SK-N-SH treated with all-trans-retinoic acid at 6 μM for 48 hours (cell line): ENCODE measurements around the gene GJC2.

Source experiments
- ATAC-seq: fragments of 200-7000 bp; cut with Tn5 transposase; 3 replicates; pipeline ENCODE4 v1.9.1; 2020; ENCODE audit warnings: mild to moderate bottlenecking, moderate library complexity
- ARNTL ChIP-seq: fragments of 450-650 bp; formaldehyde crosslinking; IDR thresholded peaks from 2 replicates; pipeline ENCODE4 v1.5.0; 2020; ENCODE audit warnings: low read depth, mild to moderate bottlenecking, moderate library complexity, borderline replicate concordance
- BACH2 ChIP-seq: fragments of 250-450 bp; sonication (Bioruptor Pico); IDR thresholded peaks from 2 replicates; pipeline ENCODE4 v1.9.0; 2021; ENCODE audit warnings: mild to moderate bottlenecking, borderline replicate concordance
- ESRRG ChIP-seq: fragments of 250-450 bp; sonication (Bioruptor Pico); IDR thresholded peaks from 2 replicates; pipeline ENCODE4 v1.6.1; 2021; ENCODE audit warnings: mild to moderate bottlenecking
- GLIS3 ChIP-seq: fragments of 250-450 bp; sonication (Bioruptor Pico); IDR thresholded peaks from 2 replicates; pipeline ENCODE4 v1.5.0; 2020; ENCODE audit warnings: mild to moderate bottlenecking, moderate library complexity
- ISL1 ChIP-seq: fragments of 250-450 bp; sonication (Bioruptor Pico); IDR thresholded peaks from 2 replicates; pipeline ENCODE4 v2.1.2; 2022; ENCODE audit warnings: mild to moderate bottlenecking, moderate library complexity
- OSR1 ChIP-seq: fragments of 250-450 bp; sonication (Bioruptor Pico); IDR thresholded peaks from 2 replicates; pipeline ENCODE4 v1.8.0; 2022; ENCODE audit warnings: moderate library complexity, mild to moderate bottlenecking, inconsistent platforms
- PPARA ChIP-seq: fragments of 250-450 bp; sonication (Bioruptor Pico); IDR thresholded peaks from 2 replicates; pipeline ENCODE4 v1.5.0; 2020; ENCODE audit warnings: mild to moderate bottlenecking, borderline replicate concordance
- RARB ChIP-seq: fragments of 250-450 bp; sonication (Bioruptor Pico); IDR thresholded peaks from 2 replicates; pipeline ENCODE4 v1.8.0; 2021; ENCODE audit warnings: mild to moderate bottlenecking, moderate library complexity
- SNAI2 ChIP-seq: fragments of 250-450 bp; sonication (Bioruptor Pico); IDR thresholded peaks from 2 replicates; pipeline ENCODE4 v1.5.0; 2020; ENCODE audit warnings: mild to moderate bottlenecking, moderate library complexity
- TCF4 ChIP-seq: fragments of 250-450 bp; sonication (Bioruptor Pico); IDR thresholded peaks from 2 replicates; pipeline ENCODE4 v1.8.0; 2021; ENCODE audit warnings: mild to moderate bottlenecking, moderate library complexity, borderline replicate concordance
- TOX ChIP-seq: fragments of 250-450 bp; sonication (Bioruptor Pico); IDR thresholded peaks from 2 replicates; pipeline ENCODE4 v1.8.0; 2021; ENCODE audit warnings: mild to moderate bottlenecking, moderate library complexity, borderline replicate concordance
- ZC3H10 ChIP-seq: fragments of 250-450 bp; sonication (Bioruptor Pico); IDR thresholded peaks from 2 replicates; pipeline ENCODE4 v1.5.1; 2021; ENCODE audit warnings: mild to moderate bottlenecking, moderate library complexity
- ZFP3 ChIP-seq: fragments of 250-450 bp; sonication (Bioruptor Pico); IDR thresholded peaks from 2 replicates; pipeline ENCODE4 v1.5.0; 2020; ENCODE audit warnings: mild to moderate bottlenecking, moderate library complexity
- ZNF565 ChIP-seq: fragments of 450-650 bp; formaldehyde crosslinking; conservative IDR thresholded peaks from 2 replicates; pipeline ENCODE4 v1.5.0; 2020; ENCODE audit warnings: low read depth, mild to moderate bottlenecking, moderate library complexity
- ZNF8 ChIP-seq: fragments of 450-650 bp; formaldehyde crosslinking; IDR thresholded peaks from 2 replicates; pipeline ENCODE4 v1.5.0; 2020; ENCODE audit warnings: mild to moderate bottlenecking, moderate library complexity
- TF ChIP-seq, protein P1 (sequence below): fragments of 250-450 bp; sonication (Bioruptor Pico); IDR thresholded peaks from 2 replicates; pipeline ENCODE4 v1.8.0; 2020; ENCODE audit warnings: mild to moderate bottlenecking, moderate library complexity, borderline replicate concordance
- TF ChIP-seq, protein P2 (sequence below): fragments of 250-450 bp; sonication (Bioruptor Pico); IDR thresholded peaks from 2 replicates; pipeline ENCODE4 v1.8.0; 2021; ENCODE audit warnings: low read depth, mild to moderate bottlenecking, moderate library complexity, borderline replicate concordance
- TF ChIP-seq, protein P3 (sequence below): fragments of 250-450 bp; sonication (Bioruptor Pico); IDR thresholded peaks from 2 replicates; pipeline ENCODE4 v1.5.0; 2020; ENCODE audit warnings: mild to moderate bottlenecking, moderate library complexity
- TF ChIP-seq, protein P4 (sequence below): fragments of 250-450 bp; sonication (Bioruptor Pico); IDR thresholded peaks from 2 replicates; pipeline ENCODE4 v1.5.1; 2020; ENCODE audit warnings: low read depth, mild to moderate bottlenecking, moderate library complexity

GJC2 gene

DNA sequence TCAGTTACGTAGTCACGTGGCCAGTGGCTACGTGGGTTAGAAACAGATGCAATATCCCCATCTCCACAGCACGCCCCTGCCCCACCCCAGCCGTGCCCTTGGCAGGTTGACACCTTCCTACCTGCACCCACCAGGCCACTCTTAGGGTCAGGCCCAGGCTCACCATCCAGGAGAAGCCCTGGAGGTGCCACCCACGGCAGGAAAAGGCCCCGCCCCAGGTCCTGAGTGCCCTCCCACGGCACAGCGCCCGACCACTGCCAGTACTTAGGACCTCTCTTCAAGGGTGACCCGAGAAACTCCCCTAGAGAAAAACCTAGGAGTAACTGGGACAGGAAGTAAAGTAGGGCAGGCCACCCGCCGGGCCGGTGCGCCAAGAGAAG is 48.1 kb upstream of the GJC2 start:
- no peak; the same call in 1 of the 3 replicates for ATAC-seq
- TF ChIP-seq RARB (CRISPR knock-in tag) (no peak), OSR1 (no peak), ISL1 (CRISPR knock-in tag) (no peak), GLIS3 (CRISPR knock-in tag) (no peak), ARNTL (CRISPR knock-in tag) (no peak), ZFP3 (CRISPR knock-in tag) (no peak), SNAI2 (CRISPR knock-in tag) (no peak), TOX (no peak)
- TF ChIP-seq, protein P1, sequence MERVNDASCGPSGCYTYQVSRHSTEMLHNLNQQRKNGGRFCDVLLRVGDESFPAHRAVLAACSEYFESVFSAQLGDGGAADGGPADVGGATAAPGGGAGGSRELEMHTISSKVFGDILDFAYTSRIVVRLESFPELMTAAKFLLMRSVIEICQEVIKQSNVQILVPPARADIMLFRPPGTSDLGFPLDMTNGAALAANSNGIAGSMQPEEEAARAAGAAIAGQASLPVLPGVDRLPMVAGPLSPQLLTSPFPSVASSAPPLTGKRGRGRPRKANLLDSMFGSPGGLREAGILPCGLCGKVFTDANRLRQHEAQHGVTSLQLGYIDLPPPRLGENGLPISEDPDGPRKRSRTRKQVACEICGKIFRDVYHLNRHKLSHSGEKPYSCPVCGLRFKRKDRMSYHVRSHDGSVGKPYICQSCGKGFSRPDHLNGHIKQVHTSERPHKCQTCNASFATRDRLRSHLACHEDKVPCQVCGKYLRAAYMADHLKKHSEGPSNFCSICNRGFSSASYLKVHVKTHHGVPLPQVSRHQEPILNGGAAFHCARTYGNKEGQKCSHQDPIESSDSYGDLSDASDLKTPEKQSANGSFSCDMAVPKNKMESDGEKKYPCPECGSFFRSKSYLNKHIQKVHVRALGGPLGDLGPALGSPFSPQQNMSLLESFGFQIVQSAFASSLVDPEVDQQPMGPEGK (CRISPR knock-in tag) = no peak
- TF ChIP-seq, protein P2, sequence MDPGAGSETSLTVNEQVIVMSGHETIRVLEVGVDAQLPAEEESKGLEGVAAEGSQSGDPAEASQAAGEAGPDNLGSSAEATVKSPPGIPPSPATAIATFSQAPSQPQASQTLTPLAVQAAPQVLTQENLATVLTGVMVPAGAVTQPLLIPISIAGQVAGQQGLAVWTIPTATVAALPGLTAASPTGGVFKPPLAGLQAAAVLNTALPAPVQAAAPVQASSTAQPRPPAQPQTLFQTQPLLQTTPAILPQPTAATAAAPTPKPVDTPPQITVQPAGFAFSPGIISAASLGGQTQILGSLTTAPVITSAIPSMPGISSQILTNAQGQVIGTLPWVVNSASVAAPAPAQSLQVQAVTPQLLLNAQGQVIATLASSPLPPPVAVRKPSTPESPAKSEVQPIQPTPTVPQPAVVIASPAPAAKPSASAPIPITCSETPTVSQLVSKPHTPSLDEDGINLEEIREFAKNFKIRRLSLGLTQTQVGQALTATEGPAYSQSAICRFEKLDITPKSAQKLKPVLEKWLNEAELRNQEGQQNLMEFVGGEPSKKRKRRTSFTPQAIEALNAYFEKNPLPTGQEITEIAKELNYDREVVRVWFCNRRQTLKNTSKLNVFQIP (CRISPR knock-in tag) = no peak

DNA sequence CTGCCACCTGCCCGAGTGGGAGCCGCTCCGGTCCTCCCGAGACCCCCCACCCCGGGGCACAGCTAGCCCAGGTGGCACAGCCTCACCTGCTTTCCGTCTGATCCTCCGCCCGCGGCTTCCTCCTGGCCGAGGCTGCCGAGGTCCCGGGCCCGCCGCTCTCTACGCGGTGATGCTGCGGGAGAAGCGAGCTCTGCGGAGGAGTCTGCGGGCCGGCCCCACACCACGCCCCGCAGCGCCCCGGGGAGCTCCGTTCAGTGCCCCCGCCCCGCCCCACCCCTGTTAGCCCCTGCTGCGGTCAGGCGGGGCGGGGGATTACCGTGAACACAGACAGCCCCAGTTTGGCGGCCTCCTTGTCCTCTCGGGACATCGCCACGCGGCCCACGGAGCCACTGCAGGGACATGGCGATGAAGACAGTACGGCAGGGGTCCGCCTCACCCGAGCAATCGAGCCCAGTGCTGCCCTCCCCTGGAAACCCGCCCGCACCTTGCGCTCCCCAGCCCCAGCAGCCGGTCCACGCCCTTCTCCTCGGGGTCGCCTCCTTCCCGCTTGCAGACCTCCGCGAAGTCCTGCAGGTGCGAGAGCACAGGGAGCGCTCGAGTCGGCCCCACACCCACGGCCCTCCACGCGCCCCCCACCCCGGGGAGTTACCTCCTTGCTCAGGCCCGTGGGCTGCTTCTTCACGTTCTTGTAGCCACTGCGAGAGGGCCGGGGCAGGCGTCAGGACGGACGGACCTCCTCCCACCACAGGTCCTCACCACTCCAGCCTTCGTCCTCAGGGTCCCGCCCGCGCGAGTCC is 47.5 kb upstream of the GJC2 start:
- TF ChIP-seq, protein P3, sequence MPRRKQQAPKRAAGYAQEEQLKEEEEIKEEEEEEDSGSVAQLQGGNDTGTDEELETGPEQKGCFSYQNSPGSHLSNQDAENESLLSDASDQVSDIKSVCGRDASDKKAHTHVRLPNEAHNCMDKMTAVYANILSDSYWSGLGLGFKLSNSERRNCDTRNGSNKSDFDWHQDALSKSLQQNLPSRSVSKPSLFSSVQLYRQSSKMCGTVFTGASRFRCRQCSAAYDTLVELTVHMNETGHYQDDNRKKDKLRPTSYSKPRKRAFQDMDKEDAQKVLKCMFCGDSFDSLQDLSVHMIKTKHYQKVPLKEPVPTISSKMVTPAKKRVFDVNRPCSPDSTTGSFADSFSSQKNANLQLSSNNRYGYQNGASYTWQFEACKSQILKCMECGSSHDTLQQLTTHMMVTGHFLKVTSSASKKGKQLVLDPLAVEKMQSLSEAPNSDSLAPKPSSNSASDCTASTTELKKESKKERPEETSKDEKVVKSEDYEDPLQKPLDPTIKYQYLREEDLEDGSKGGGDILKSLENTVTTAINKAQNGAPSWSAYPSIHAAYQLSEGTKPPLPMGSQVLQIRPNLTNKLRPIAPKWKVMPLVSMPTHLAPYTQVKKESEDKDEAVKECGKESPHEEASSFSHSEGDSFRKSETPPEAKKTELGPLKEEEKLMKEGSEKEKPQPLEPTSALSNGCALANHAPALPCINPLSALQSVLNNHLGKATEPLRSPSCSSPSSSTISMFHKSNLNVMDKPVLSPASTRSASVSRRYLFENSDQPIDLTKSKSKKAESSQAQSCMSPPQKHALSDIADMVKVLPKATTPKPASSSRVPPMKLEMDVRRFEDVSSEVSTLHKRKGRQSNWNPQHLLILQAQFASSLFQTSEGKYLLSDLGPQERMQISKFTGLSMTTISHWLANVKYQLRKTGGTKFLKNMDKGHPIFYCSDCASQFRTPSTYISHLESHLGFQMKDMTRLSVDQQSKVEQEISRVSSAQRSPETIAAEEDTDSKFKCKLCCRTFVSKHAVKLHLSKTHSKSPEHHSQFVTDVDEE = no peak
- TF ChIP-seq PPARA (CRISPR knock-in tag) (no peak), ESRRG (CRISPR knock-in tag) (no peak), BACH2 (no peak), TCF4 (CRISPR knock-in tag) (no peak), ISL1 (CRISPR knock-in tag) (no peak), ZNF565 (CRISPR knock-in tag) (no peak), SNAI2 (CRISPR knock-in tag) (no peak), ZC3H10 (no peak), TOX (no peak), RARB (CRISPR knock-in tag) (no peak)
- TF ChIP-seq, protein P2 (CRISPR knock-in tag) = no peak
- TF ChIP-seq, protein P4, sequence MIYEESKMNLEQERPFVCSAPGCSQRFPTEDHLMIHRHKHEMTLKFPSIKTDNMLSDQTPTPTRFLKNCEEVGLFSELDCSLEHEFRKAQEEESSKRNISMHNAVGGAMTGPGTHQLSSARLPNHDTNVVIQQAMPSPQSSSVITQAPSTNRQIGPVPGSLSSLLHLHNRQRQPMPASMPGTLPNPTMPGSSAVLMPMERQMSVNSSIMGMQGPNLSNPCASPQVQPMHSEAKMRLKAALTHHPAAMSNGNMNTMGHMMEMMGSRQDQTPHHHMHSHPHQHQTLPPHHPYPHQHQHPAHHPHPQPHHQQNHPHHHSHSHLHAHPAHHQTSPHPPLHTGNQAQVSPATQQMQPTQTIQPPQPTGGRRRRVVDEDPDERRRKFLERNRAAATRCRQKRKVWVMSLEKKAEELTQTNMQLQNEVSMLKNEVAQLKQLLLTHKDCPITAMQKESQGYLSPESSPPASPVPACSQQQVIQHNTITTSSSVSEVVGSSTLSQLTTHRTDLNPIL (CRISPR knock-in tag) = no peak
- peak; percentile 50 for ATAC-seq

DNA sequence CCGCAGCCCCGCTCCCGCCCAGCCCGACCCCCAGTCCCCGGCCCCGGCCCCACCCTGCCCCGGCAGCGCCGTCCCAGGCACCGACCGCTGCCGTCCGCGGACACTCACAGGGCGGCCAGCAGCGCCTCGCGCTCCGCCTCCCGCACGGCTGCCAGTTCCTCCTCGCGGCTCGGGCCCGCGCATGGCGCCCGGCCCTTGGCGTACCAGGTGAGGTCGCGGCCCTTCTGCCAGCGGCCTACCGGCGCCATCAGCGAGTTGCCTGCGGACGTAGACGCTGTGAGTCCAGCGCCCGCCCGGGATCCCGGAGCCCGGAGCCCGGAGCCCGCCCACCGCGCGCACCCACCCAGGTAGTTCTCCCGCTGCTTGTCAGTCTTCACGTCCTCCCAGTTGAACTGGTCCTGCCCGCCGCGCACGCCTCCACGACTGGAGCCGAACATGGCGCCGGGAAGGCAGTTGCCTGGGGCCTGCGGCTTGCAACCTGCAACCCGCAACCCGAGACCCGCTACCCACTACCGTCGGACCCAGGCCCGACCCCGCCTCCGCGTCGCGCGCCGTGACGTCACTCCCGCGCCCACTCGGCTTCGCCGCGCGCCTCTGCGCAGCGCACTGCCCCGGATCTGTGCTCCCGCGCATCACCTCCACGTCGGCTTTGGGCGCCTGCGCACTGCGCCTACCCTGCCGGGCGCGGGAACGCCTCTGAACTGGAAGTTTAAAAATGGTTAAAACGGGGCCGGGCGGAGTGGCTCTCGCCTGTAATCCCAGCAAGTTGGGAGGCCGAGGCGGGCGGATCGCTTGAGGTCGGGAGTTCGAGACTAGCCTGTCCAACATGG is 46.7 kb upstream of the GJC2 start, which contains the start of gene C1orf35:
Gene C1orf35, minus strand, starts transcription at position 535 of the 830 bp plus-strand sequence. Its CDS starts 98 bp downstream, at position 437.
- ATAC-seq = peak; percentile 86

More for the DNA sequence above, 46.7 kb upstream of the GJC2 start, which contains the start of gene C1orf35:
- TF ChIP-seq ZC3H10 = no peak
- TF ChIP-seq, protein P4 (CRISPR knock-in tag) = no peak
- TF ChIP-seq TCF4 (CRISPR knock-in tag) = no peak
- TF ChIP-seq ARNTL (CRISPR knock-in tag) = no peak
- no peak for TF ChIP-seq ZNF565 (CRISPR knock-in tag)
- no peak for TF ChIP-seq ZNF8 (CRISPR knock-in tag)
- TF ChIP-seq, protein P1 (CRISPR knock-in tag) = no peak
- no peak for TF ChIP-seq TOX
- TF ChIP-seq SNAI2 (CRISPR knock-in tag) = no peak
- no peak for TF ChIP-seq PPARA (CRISPR knock-in tag)
- no peak for TF ChIP-seq ESRRG (CRISPR knock-in tag)
- TF ChIP-seq ISL1 (CRISPR knock-in tag) = no peak
